Astrocyte (in vitro differentiated cells and primary cell): ENCODE measurements around the gene AMPD1.

Source experiments
- EZH2 ChIP-seq: IDR thresholded peaks from 2 replicates; pipeline ENCODE4 v1.6.1; 2012; ENCODE audit warnings: mild to moderate bottlenecking, low read length, inconsistent platforms; ENCODE audit not compliant: insufficient read depth
- TF ChIP-seq, protein P1 (sequence below): IDR thresholded peaks from 2 replicates; pipeline ENCODE4 v1.5.1; 2011; ENCODE audit warnings: low read depth, mild to moderate bottlenecking, inconsistent platforms, low read length, moderate library complexity; ENCODE audit not compliant: insufficient read depth

DNA sequence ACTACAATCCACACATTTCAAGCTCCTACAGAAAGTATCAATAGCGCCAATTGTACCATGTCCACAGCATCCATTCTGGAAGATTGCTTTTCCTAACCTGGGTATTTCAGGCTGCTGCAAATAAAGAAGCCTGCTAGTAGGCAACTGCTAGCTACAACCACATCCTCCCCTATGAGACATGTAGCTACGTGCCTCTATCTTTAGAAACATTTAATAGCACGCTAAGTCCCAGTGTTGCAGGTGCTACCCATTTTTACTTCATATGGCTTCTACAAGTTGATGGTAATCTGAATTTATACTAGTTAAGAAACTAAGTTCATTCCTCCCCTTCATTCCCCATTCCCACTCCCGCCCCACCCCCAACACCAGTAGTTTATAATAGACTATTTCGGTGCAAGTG is 7.4 kb upstream of the AMPD1 start:
- TF ChIP-seq, protein P1, sequence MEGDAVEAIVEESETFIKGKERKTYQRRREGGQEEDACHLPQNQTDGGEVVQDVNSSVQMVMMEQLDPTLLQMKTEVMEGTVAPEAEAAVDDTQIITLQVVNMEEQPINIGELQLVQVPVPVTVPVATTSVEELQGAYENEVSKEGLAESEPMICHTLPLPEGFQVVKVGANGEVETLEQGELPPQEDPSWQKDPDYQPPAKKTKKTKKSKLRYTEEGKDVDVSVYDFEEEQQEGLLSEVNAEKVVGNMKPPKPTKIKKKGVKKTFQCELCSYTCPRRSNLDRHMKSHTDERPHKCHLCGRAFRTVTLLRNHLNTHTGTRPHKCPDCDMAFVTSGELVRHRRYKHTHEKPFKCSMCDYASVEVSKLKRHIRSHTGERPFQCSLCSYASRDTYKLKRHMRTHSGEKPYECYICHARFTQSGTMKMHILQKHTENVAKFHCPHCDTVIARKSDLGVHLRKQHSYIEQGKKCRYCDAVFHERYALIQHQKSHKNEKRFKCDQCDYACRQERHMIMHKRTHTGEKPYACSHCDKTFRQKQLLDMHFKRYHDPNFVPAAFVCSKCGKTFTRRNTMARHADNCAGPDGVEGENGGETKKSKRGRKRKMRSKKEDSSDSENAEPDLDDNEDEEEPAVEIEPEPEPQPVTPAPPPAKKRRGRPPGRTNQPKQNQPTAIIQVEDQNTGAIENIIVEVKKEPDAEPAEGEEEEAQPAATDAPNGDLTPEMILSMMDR = no peak
- TF ChIP-seq EZH2 = no peak
